ENCODE results near the gene CCK. TPM values are rescaled to one million over a fixed set of nuclear protein-coding genes. Genes with fewer than 3 reads are reported as not detected.

The CCK gene
- not detected for total RNA-seq (2021; fragmentation: NEBNext Ultra II Directional; extraction: Animal tissue kit (Norgen Biotek cat#: 25700))
- long read RNA-seq, result 0 reads

GRCh38 chr3:42266085-42266484 lies at the start of gene CCK:
Gene CCK (minus strand): TSS chr3:42266185. CDS start chr3:42263630, 2,555 bp downstream.
- peaks cover 55% of the 10 kb centered on the region for H3K27me3 Mint-ChIP-seq (ENCODE audit: insufficient read depth)
- TF ChIP-seq CTCF (IDR thresholded peaks at IDR 0.05), result no peak
- H3K27ac Mint-ChIP-seq, result no peak within 1 kb of the TSS
- H3K36me3 Mint-ChIP-seq (ENCODE audit: low read depth), result no peaks in the 10 kb centered on the region
- peaks cover 21% of the 10 kb centered on the region for H3K4me1 Mint-ChIP-seq (ENCODE audit: low read depth)
- DNase-seq, result no peak
- no peaks in the 10 kb centered on the region for H3K9me3 Mint-ChIP-seq
- H3K4me3 Mint-ChIP-seq, result no peak within 1 kb of the TSS

DNA sequence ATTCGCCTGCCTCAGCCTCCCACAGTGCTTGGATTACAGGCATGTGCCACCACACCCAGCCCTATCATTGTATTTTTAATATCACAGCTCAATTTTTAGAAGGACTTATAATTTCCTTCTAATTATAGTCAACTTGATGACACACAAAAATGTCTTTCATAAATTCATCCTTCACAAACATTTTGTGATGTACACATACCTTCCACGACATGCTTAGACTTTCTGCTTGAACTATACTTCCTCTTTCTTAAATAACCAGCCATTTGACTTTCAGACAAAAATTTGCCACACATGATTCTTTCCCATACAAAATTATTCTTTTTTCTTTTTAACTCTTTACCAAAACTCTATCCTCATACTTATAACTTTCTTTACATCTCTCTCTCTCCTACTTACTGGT lies 48.4 kb upstream of the CCK start:
- no peak for DNase-seq

GRCh38 chr3:42308651-42309050 lies 42.7 kb upstream of the CCK start:
- Mint-ChIP-seq H3K9me3 (peaks cover 9% of the 10 kb centered on the region), H3K4me1 (ENCODE audit: low read depth) (no peaks in the 10 kb centered on the region), H3K27me3 (ENCODE audit: insufficient read depth) (no peaks in the 10 kb centered on the region; the same call in 1 of the 2 replicates), H3K27ac (no peak overlapping the region), H3K36me3 (ENCODE audit: low read depth) (peaks cover 4% of the 10 kb centered on the region), H3K4me3 (no peak overlapping the region)
- TF ChIP-seq CTCF (IDR thresholded peaks at IDR 0.05), result no peak
- DNase-seq, result no peak

More for the DNA sequence above, 48.4 kb upstream of the CCK start:
- H3K9me3 Mint-ChIP-seq, result peaks cover 34% of the 10 kb centered on the region
- H3K4me1 Mint-ChIP-seq (ENCODE audit: low read depth), result no peaks in the 10 kb centered on the region
- H3K4me3 Mint-ChIP-seq, result no peak overlapping the region
- H3K27me3 Mint-ChIP-seq (ENCODE audit: insufficient read depth), result no peaks in the 10 kb centered on the region
- peaks cover 12% of the 10 kb centered on the region for H3K36me3 Mint-ChIP-seq (ENCODE audit: low read depth)
- no peak for TF ChIP-seq CTCF (IDR thresholded peaks at IDR 0.05)
- H3K27ac Mint-ChIP-seq, result no peak overlapping the region

DNA sequence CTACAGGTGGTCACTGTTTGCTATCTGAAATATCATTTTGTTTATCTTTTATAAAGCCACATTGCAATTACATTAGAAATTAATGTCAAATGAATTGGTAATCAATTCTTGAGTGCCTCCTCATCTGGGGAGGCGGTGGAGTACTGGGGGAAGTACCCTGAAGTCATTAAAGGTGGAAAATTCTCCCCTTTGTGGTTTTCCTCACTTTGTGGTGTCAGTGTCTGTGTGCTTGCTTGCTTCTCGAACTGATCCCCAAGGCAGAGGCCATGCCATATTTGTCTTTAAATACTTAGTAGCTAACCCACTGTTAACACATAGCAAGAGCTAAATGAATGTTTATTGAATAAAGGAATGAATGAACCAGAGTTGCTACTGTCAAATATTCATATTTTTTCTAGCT lies 40.5 kb upstream of the CCK start:
- Mint-ChIP-seq H3K9me3 (peaks cover 4% of the 10 kb centered on the region; the same call in 1 of the 2 replicates), H3K27ac (no peak overlapping the region), H3K4me1 (ENCODE audit: low read depth) (no peaks in the 10 kb centered on the region), H3K27me3 (ENCODE audit: insufficient read depth) (no peaks in the 10 kb centered on the region; the same call in 1 of the 2 replicates), H3K36me3 (ENCODE audit: low read depth) (no peaks in the 10 kb centered on the region), H3K4me3 (no peak overlapping the region)
- no peak for DNase-seq
- no peak for TF ChIP-seq CTCF (IDR thresholded peaks at IDR 0.05)

DNA sequence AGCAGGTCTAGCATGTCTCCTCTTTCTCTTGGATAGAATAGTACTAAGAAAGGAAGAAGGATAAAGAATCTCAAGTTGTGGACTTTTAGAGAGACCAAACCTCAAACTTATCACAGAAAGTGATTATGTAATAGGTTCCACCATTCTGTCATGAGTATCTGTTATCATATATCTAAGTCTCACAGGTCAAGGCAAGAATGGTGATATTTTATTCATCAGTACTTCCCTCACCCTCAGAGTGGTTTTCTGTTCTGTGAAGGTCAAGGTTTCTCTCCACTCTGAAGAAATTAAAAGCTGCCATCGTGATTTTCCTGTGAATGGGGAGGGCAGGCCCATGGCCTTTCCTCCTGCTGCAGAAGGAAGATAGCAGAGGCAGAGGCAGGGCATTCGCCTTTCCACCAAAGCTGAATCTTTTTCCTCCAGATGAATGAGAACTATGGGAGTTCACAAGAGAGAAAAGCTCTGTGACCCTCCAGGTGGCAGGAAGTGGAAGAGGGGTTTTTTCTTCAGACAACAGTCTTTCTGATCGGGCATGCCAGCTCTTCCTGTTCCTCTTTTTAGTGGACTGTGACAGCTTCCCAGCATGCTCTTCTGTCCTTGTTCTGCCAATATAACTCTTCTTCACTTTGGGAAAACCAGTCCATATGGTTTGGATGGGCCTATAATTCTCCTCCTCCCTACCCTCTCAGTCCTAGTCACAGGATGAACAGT lies 37.1 kb upstream of the CCK start:
- H3K4me3 Mint-ChIP-seq, result no peak overlapping the region
- H3K27ac Mint-ChIP-seq, result no peak overlapping the region
- H3K36me3 Mint-ChIP-seq (ENCODE audit: low read depth), result no peaks in the 10 kb centered on the region
- H3K27me3 Mint-ChIP-seq (ENCODE audit: insufficient read depth), result peaks cover 7% of the 10 kb centered on the region
- H3K9me3 Mint-ChIP-seq, result no peaks in the 10 kb centered on the region
- no peak for DNase-seq
- H3K4me1 Mint-ChIP-seq (ENCODE audit: low read depth), result no peaks in the 10 kb centered on the region
- TF ChIP-seq CTCF (IDR thresholded peaks at IDR 0.05), result no peak
